Fibroblast of the aortic adventitia (primary cell): ENCODE measurements around the gene BCAR3. TPM values are rescaled to one million over a fixed set of nuclear protein-coding genes. Genes with fewer than 3 reads are reported as not detected.
"Not testable (repeated sequence)": the region's sequence is repeated elsewhere in the genome, so short reads cannot be mapped to it uniquely, and the experiment has no call there.

Experiments
- DNase-seq: peaks from one replicate; pipeline ENCODE4 v3.0.0-alpha.2; 2010; ENCODE audit warnings: low read depth
- H3K4me3 ChIP-seq: 2 replicates; pipeline ENCODE4 v1.5.1; 2011; ENCODE audit warnings: low read depth, mild to moderate bottlenecking, control low read depth, low read length, moderate library complexity
- CTCF ChIP-seq: IDR thresholded peaks from 2 replicates; pipeline ENCODE4 v1.5.1; 2011; ENCODE audit warnings: mild to moderate bottlenecking, low read length, control low read depth, inconsistent platforms; ENCODE audit not compliant: insufficient read depth
- total RNA-seq: library from RNA; depleted of rRNA; stranded (reverse); fragments of >200 nt; gene quantifications from 2 replicates; pipeline ENCODE4 v1.2.3, GENCODE V29; 2012; ENCODE audit warnings: low replicate concordance

Gene BCAR3
- total RNA-seq, 1 donor, result 34.4 TPM

GRCh38 chr1:93678491-93678890 lies 3.1 kb downstream of the BCAR3 start:
- no peak for DNase-seq
- no peak overlapping the region for H3K4me3 ChIP-seq
- no peak for TF ChIP-seq CTCF

- no peak for TF ChIP-seq CTCF
- no peak for DNase-seq
- no peak overlapping the region for H3K4me3 ChIP-seq
Observed at GRCh38 chr1:93677729-93678128, 3.9 kb downstream of the BCAR3 start.

GRCh38 chr1:93676427-93676826 lies 5.2 kb downstream of the BCAR3 start:
- peak; percentile 80 for DNase-seq
- no peak overlapping the region for H3K4me3 ChIP-seq
- TF ChIP-seq CTCF, result no peak

- no peak for TF ChIP-seq CTCF
- DNase-seq, result peak; percentile 61
Observed at GRCh38 chr1:93675931-93676330, 5.7 kb downstream of the BCAR3 start.

GRCh38 chr1:93675271-93675670 lies 6.4 kb downstream of the BCAR3 start:
- no peak overlapping the region for H3K4me3 ChIP-seq
- DNase-seq, result no peak
- no peak for TF ChIP-seq CTCF

More at GRCh38 chr1:93675931-93676330, 5.7 kb downstream of the BCAR3 start:
- H3K4me3 ChIP-seq, result no peak overlapping the region

GRCh38 chr1:93674071-93674470 lies 7.6 kb downstream of the BCAR3 start:
- H3K4me3 ChIP-seq, DNase-seq: not testable (repeated sequence)

- TF ChIP-seq CTCF, result no peak
- peak; percentile 75 for DNase-seq
- H3K4me3 ChIP-seq, result no peak overlapping the region
Observed at GRCh38 chr1:93673163-93673829, 8.3 kb downstream of the BCAR3 start.
